ENCODE data around the gene CUX1. TPM values are rescaled to one million over a fixed set of nuclear protein-coding genes. Genes with fewer than 3 reads are reported as not detected.
"Not testable (repeated sequence)": the region's sequence is repeated elsewhere in the genome, so short reads cannot be mapped to it uniquely, and the experiment has no call there.

The CUX1 gene
- total RNA-seq, 2 donors from 2014 or later, result 12.0 to 13.8 TPM

- Mint-ChIP-seq H3K27ac (peak overlapping the region; percentile 29), H3K4me3 (no peak overlapping the region), H3K4me1 (peaks cover 4% of the 10 kb centered on the region), H3K36me3 (ENCODE audit: low read depth) (no peaks in the 10 kb centered on the region), H3K9me3 (no peaks in the 10 kb centered on the region), H3K27me3 (no peaks in the 10 kb centered on the region)
- ATAC-seq (replicated peaks), result no peak
These were observed 207.5 kb downstream of the CUX1 start for GRCh38 chr7:102024769-102025391.

- H3K9me3 Mint-ChIP-seq; ATAC-seq (replicated peaks); H3K27ac Mint-ChIP-seq; H3K4me1 Mint-ChIP-seq; H3K27me3 Mint-ChIP-seq; H3K4me3 Mint-ChIP-seq; H3K36me3 Mint-ChIP-seq (ENCODE audit: low read depth): not testable (repeated sequence)
These were observed 208.4 kb downstream of the CUX1 start for GRCh38 chr7:102025777-102026176.

GRCh38 chr7:102028206-102028826 lies 210.9 kb downstream of the CUX1 start:
- no peak for ATAC-seq (replicated peaks)
- H3K27me3 Mint-ChIP-seq, result no peaks in the 10 kb centered on the region
- no peak overlapping the region for H3K4me3 Mint-ChIP-seq
- peaks cover 4% of the 10 kb centered on the region for H3K4me1 Mint-ChIP-seq
- no peak overlapping the region for H3K27ac Mint-ChIP-seq
- H3K9me3 Mint-ChIP-seq, result no peaks in the 10 kb centered on the region
- H3K36me3 Mint-ChIP-seq (ENCODE audit: low read depth), result no peaks in the 10 kb centered on the region

- Mint-ChIP-seq H3K27me3 (no peaks in the 10 kb centered on the region), H3K27ac (no peak overlapping the region), H3K4me1 (peaks cover 3% of the 10 kb centered on the region), H3K36me3 (ENCODE audit: low read depth) (no peaks in the 10 kb centered on the region), H3K4me3 (no peak overlapping the region), H3K9me3 (no peaks in the 10 kb centered on the region)
- ATAC-seq (replicated peaks), result no peak
These were observed 212.2 kb downstream of the CUX1 start for GRCh38 chr7:102029616-102030015.

GRCh38 chr7:102030696-102031095 lies 213.3 kb downstream of the CUX1 start:
- Mint-ChIP-seq H3K4me1 (no peaks in the 10 kb centered on the region), H3K27me3 (no peaks in the 10 kb centered on the region), H3K36me3 (ENCODE audit: low read depth) (no peaks in the 10 kb centered on the region), H3K27ac (no peak overlapping the region), H3K4me3 (no peak overlapping the region), H3K9me3 (no peaks in the 10 kb centered on the region)
- ATAC-seq (replicated peaks), result no peak

- H3K27ac Mint-ChIP-seq, result no peak overlapping the region
- ATAC-seq (replicated peaks), result no peak
These were observed 219.5 kb downstream of the CUX1 start for GRCh38 chr7:102036958-102037357.

GRCh38 chr7:102039706-102040105 lies 222.3 kb downstream of the CUX1 start:
- no peaks in the 10 kb centered on the region for H3K9me3 Mint-ChIP-seq
- H3K27ac Mint-ChIP-seq, result no peak overlapping the region
- no peaks in the 10 kb centered on the region for H3K4me1 Mint-ChIP-seq
- no peaks in the 10 kb centered on the region for H3K36me3 Mint-ChIP-seq (ENCODE audit: low read depth)
- H3K4me3 Mint-ChIP-seq, result no peak overlapping the region
- ATAC-seq (replicated peaks), result no peak
- H3K27me3 Mint-ChIP-seq, result no peaks in the 10 kb centered on the region

More at GRCh38 chr7:102036958-102037357, 219.5 kb downstream of the CUX1 start:
- no peaks in the 10 kb centered on the region for H3K36me3 Mint-ChIP-seq (ENCODE audit: low read depth)
- H3K4me3 Mint-ChIP-seq, result no peak overlapping the region
- no peaks in the 10 kb centered on the region for H3K4me1 Mint-ChIP-seq
- no peaks in the 10 kb centered on the region for H3K27me3 Mint-ChIP-seq
- no peaks in the 10 kb centered on the region for H3K9me3 Mint-ChIP-seq

GRCh38 chr7:102040569-102040968 lies 223.1 kb downstream of the CUX1 start:
- Mint-ChIP-seq H3K9me3 (no peaks in the 10 kb centered on the region), H3K27me3 (no peaks in the 10 kb centered on the region), H3K36me3 (ENCODE audit: low read depth) (no peaks in the 10 kb centered on the region), H3K27ac (no peak overlapping the region), H3K4me3 (no peak overlapping the region), H3K4me1 (no peaks in the 10 kb centered on the region)
- no peak for ATAC-seq (replicated peaks)

GRCh38 chr7:102042016-102042656 lies 224.7 kb downstream of the CUX1 start:
- Mint-ChIP-seq H3K27ac (peak overlapping the region; percentile 62), H3K27me3 (no peaks in the 10 kb centered on the region), H3K9me3 (no peaks in the 10 kb centered on the region), H3K4me1 (no peaks in the 10 kb centered on the region), H3K4me3 (no peak overlapping the region), H3K36me3 (ENCODE audit: low read depth) (no peaks in the 10 kb centered on the region)
- no peak for ATAC-seq (replicated peaks)

GRCh38 chr7:102042796-102043195 lies 225.4 kb downstream of the CUX1 start:
- not testable (repeated sequence) for ATAC-seq (replicated peaks); H3K4me3 Mint-ChIP-seq; H3K4me1 Mint-ChIP-seq; H3K9me3 Mint-ChIP-seq; H3K27ac Mint-ChIP-seq; H3K36me3 Mint-ChIP-seq (ENCODE audit: low read depth); H3K27me3 Mint-ChIP-seq

- H3K9me3 Mint-ChIP-seq, result no peaks in the 10 kb centered on the region
- H3K27ac Mint-ChIP-seq, result no peak overlapping the region
- no peak for ATAC-seq (replicated peaks)
- no peaks in the 10 kb centered on the region for H3K4me1 Mint-ChIP-seq
- H3K4me3 Mint-ChIP-seq, result no peak overlapping the region
- H3K27me3 Mint-ChIP-seq, result no peaks in the 10 kb centered on the region
- H3K36me3 Mint-ChIP-seq (ENCODE audit: low read depth), result peaks cover 4% of the 10 kb centered on the region
These were observed 227.2 kb downstream of the CUX1 start for GRCh38 chr7:102044641-102044983.

GRCh38 chr7:102044984-102045673 lies 227.7 kb downstream of the CUX1 start:
- H3K27me3 Mint-ChIP-seq, result no peaks in the 10 kb centered on the region

GRCh38 chr7:102045681-102046372 lies 228.4 kb downstream of the CUX1 start:
- Mint-ChIP-seq H3K27me3 (no peaks in the 10 kb centered on the region), H3K9me3 (no peaks in the 10 kb centered on the region), H3K4me3 (no peak overlapping the region), H3K27ac (no peak overlapping the region), H3K36me3 (ENCODE audit: low read depth) (peaks cover 4% of the 10 kb centered on the region), H3K4me1 (no peaks in the 10 kb centered on the region)
- ATAC-seq (replicated peaks), result no peak

More at GRCh38 chr7:102044984-102045673, 227.7 kb downstream of the CUX1 start:
- no peaks in the 10 kb centered on the region for H3K9me3 Mint-ChIP-seq
- H3K27ac Mint-ChIP-seq, result no peak overlapping the region
- no peak overlapping the region for H3K4me3 Mint-ChIP-seq
- H3K4me1 Mint-ChIP-seq, result no peaks in the 10 kb centered on the region
- peaks cover 4% of the 10 kb centered on the region for H3K36me3 Mint-ChIP-seq (ENCODE audit: low read depth)
- ATAC-seq (replicated peaks), result no peak

- no peak for ATAC-seq (replicated peaks)
- H3K4me3 Mint-ChIP-seq, result no peak overlapping the region
- no peaks in the 10 kb centered on the region for H3K4me1 Mint-ChIP-seq
- no peak overlapping the region for H3K27ac Mint-ChIP-seq
- H3K9me3 Mint-ChIP-seq, result no peaks in the 10 kb centered on the region
- no peaks in the 10 kb centered on the region for H3K27me3 Mint-ChIP-seq
- peaks cover 4% of the 10 kb centered on the region for H3K36me3 Mint-ChIP-seq (ENCODE audit: low read depth)
These were observed 229.1 kb downstream of the CUX1 start for GRCh38 chr7:102046373-102047117.

Data from activated T-helper 17 cell treated with anti-CD3 and anti-CD28 coated beads, Interleukin-2, amount 50 U/mL, for 72 hours (primary cell).